Astrocyte (in vitro differentiated cells and primary cell): ENCODE data around the gene SH3BP4. TPM values are rescaled to one million over a fixed set of nuclear protein-coding genes. Genes with fewer than 3 reads are reported as not detected.

ENCODE experiments used
- DNase-seq: peaks from one replicate; pipeline ENCODE4 v3.0.0-alpha.2; 2010; ENCODE audit warnings: low read depth
- FAIRE-seq: peaks from 2 replicates; lab custom pipeline; 2011; peaks lifted over from hg19 to GRCh38; lab: Jason Lieb, UNC
- H2AFZ ChIP-seq: 2 replicates; pipeline ENCODE4 v1.6.0; 2012; ENCODE audit warnings: low read depth, low read length, inconsistent platforms
- H3K27ac ChIP-seq: 2 replicates; pipeline ENCODE4 v1.5.1; 2011; ENCODE audit warnings: low read depth, low read length, inconsistent platforms
- H3K27me3 ChIP-seq: 2 replicates; pipeline ENCODE4 v1.6.0; 2011; ENCODE audit warnings: low read length, inconsistent platforms; ENCODE audit not compliant: insufficient read depth
- H3K36me3 ChIP-seq: 2 replicates; pipeline ENCODE4 v1.5.1; 2011; ENCODE audit warnings: low read length, inconsistent platforms; ENCODE audit not compliant: insufficient read depth
- H3K4me1 ChIP-seq: 2 replicates; pipeline ENCODE4 v1.5.1; 2011; ENCODE audit warnings: low read length, inconsistent platforms; ENCODE audit not compliant: insufficient read depth
- H3K4me2 ChIP-seq: 2 replicates; pipeline ENCODE4 v1.6.0; 2012; ENCODE audit warnings: low read length, inconsistent platforms
- H3K4me3 ChIP-seq: 2 replicates; pipeline ENCODE4 v1.5.1; 2011; ENCODE audit warnings: low read depth, mild to moderate bottlenecking, low read length, inconsistent platforms; ENCODE audit not compliant: insufficient read depth
- H3K79me2 ChIP-seq: 2 replicates; pipeline ENCODE4 v1.6.0; 2012; ENCODE audit warnings: mild to moderate bottlenecking, low read length, inconsistent platforms; ENCODE audit not compliant: insufficient read depth
- H3K9ac ChIP-seq: 2 replicates; pipeline ENCODE4 v1.6.0; 2012; ENCODE audit warnings: mild to moderate bottlenecking, low read length, inconsistent platforms
- H3K9me3 ChIP-seq: 2 replicates; pipeline ENCODE4 v1.5.1; 2012; ENCODE audit warnings: low read depth, mild to moderate bottlenecking, low read length, inconsistent platforms; ENCODE audit not compliant: insufficient read depth
- H4K20me1 ChIP-seq: 2 replicates; pipeline ENCODE4 v1.6.0; 2012; ENCODE audit warnings: low read length, inconsistent platforms; ENCODE audit not compliant: insufficient read depth
- H3K27ac Mint-ChIP-seq: one replicate; pipeline ENCODE4 v1.8.0; 2021; ENCODE audit warnings: mild to moderate bottlenecking, mixed read lengths; ENCODE audit not compliant: unreplicated experiment
- H3K27me3 Mint-ChIP-seq: one replicate; pipeline ENCODE4 v1.8.0; 2021; ENCODE audit warnings: low read depth, mixed read lengths; ENCODE audit not compliant: unreplicated experiment
- H3K36me3 Mint-ChIP-seq: one replicate; pipeline ENCODE4 v1.8.0; 2021; ENCODE audit warnings: low read depth, mixed read lengths; ENCODE audit not compliant: unreplicated experiment
- H3K4me1 Mint-ChIP-seq: one replicate; pipeline ENCODE4 v1.8.0; 2021; ENCODE audit warnings: low read depth, mixed read lengths; ENCODE audit not compliant: unreplicated experiment
- H3K4me3 Mint-ChIP-seq: one replicate; pipeline ENCODE4 v1.8.0; 2021; ENCODE audit warnings: mild to moderate bottlenecking, moderate library complexity, mixed read lengths; ENCODE audit not compliant: unreplicated experiment
- H3K9me3 Mint-ChIP-seq: one replicate; pipeline ENCODE4 v1.8.0; 2021; ENCODE audit warnings: mild to moderate bottlenecking, mixed read lengths; ENCODE audit not compliant: unreplicated experiment
- CTCF ChIP-seq: IDR thresholded peaks from 2 replicates; pipeline ENCODE4 v1.5.1; 2011; ENCODE audit warnings: low read depth, mild to moderate bottlenecking, inconsistent platforms, low read length, moderate library complexity; ENCODE audit not compliant: insufficient read depth
- EZH2 ChIP-seq: IDR thresholded peaks from 2 replicates; pipeline ENCODE4 v1.6.1; 2012; ENCODE audit warnings: mild to moderate bottlenecking, low read length, inconsistent platforms; ENCODE audit not compliant: insufficient read depth
- total RNA-seq: library from RNA; stranded (reverse); gene quantifications from 2 replicates; pipeline ENCODE4 v1.2.1, GENCODE V29; 2021

SH3BP4 gene
- total RNA-seq, 1 donor from 2014 or later: 127 TPM

- Histone ChIP-seq H3K27me3 (no peaks in the 10 kb centered on the region), H3K79me2 (peaks cover 99% of the 10 kb centered on the region), H4K20me1 (peaks cover 99% of the 10 kb centered on the region), H3K4me1 (peaks cover 73% of the 10 kb centered on the region), H3K27ac (peak overlapping the region; percentile 87), H3K9ac (peak overlapping the region; percentile 87), H3K4me3 (no peak overlapping the region), H3K36me3 (peaks cover 11% of the 10 kb centered on the region), H3K4me2 (peak overlapping the region; percentile 85), H2AFZ (no peak overlapping the region), H3K9me3 (no peaks in the 10 kb centered on the region)
- peaks cover 23% of the 10 kb centered on the region for H3K36me3 Mint-ChIP-seq
- no peak for DNase-seq
- FAIRE-seq: no peak
- TF ChIP-seq EZH2 (no peak), CTCF (no peak)
- H3K27me3 Mint-ChIP-seq: no peaks in the 10 kb centered on the region
- H3K4me1 Mint-ChIP-seq: peaks cover 75% of the 10 kb centered on the region
- H3K4me3 Mint-ChIP-seq: no peak overlapping the region
- H3K9me3 Mint-ChIP-seq: no peaks in the 10 kb centered on the region
- H3K27ac Mint-ChIP-seq: peak overlapping the region; percentile 50
These were observed 17.0 kb downstream of the SH3BP4 start for GRCh38 chr2:234968631-234969305.

GRCh38 chr2:234969306-234970098 is 17.7 kb downstream of the SH3BP4 start:
- peak overlapping the region; percentile 87 for H3K27ac ChIP-seq
- peak overlapping the region; percentile 50 for H3K27ac Mint-ChIP-seq
- peak overlapping the region; percentile 37 for H3K4me3 ChIP-seq
- peaks cover 11% of the 10 kb centered on the region for H3K36me3 ChIP-seq
- peaks cover 70% of the 10 kb centered on the region for H3K4me1 Mint-ChIP-seq
- no peaks in the 10 kb centered on the region for H3K9me3 Mint-ChIP-seq
- no peak for TF ChIP-seq EZH2
- TF ChIP-seq CTCF: no peak
- peaks cover 98% of the 10 kb centered on the region for H3K79me2 ChIP-seq
- H3K4me2 ChIP-seq: peak overlapping the region; percentile 85
- no peaks in the 10 kb centered on the region for H3K9me3 ChIP-seq
- DNase-seq (no peak), FAIRE-seq (no peak)
- peaks cover 23% of the 10 kb centered on the region for H3K36me3 Mint-ChIP-seq
- H3K9ac ChIP-seq: peak overlapping the region; percentile 87
- H3K27me3 Mint-ChIP-seq: no peaks in the 10 kb centered on the region
- peak overlapping the region; percentile 18 for H3K4me3 Mint-ChIP-seq
- no peaks in the 10 kb centered on the region for H3K27me3 ChIP-seq
- peaks cover 70% of the 10 kb centered on the region for H3K4me1 ChIP-seq
- H2AFZ ChIP-seq: no peak overlapping the region
- peaks cover 98% of the 10 kb centered on the region for H4K20me1 ChIP-seq
